GM19351 (cell line): ENCODE results near the gene LST1.
A peak's percentile ranks its signal among the peaks of the same experiment; 100 is the strongest.

Experiments
- ATAC-seq: cut with Tn5 transposase; IDR thresholded peaks from one replicate; pipeline ENCODE4 v1.9.1; 2021; ENCODE audit warnings: mild to moderate bottlenecking, moderate library complexity; ENCODE audit not compliant: unreplicated experiment

Gene LST1

DNA sequence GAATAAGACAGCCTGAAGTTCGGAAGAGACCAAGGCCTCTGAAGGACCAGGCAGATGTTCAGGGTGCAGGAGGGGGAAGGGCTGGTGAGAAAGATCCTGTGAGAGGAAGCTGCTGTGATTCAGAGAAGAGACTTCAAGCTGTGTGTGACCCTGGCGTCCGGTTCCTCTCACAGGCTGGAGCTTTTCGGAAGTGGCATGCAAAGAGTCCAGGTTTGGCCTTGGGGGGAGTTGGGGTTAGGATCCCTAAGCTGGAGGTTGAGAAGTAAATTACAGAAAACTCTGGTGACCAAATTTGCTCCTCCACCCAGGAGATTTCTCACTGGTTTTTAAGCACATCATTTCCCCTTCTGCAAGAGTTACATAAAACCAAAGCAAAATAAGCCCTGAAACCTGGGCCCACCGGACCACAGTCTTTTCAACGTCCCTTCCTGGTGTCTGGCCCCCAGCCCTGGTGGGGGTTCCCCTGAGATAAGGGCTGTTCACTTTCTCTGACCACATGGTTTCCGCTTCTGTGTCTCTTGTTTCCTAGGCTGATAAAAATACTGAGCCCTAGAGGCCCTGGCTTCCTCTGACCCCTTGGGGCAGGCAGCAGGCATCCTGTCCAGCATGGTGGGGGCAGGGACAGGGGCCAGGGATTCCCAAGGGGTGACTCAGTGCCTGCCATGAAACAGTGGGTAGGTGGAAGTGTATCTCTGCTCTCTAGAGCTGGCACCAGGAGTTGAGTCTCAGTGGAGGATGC lies 25.9 kb upstream of the LST1 start:
- peak; percentile 55 for ATAC-seq

DNA sequence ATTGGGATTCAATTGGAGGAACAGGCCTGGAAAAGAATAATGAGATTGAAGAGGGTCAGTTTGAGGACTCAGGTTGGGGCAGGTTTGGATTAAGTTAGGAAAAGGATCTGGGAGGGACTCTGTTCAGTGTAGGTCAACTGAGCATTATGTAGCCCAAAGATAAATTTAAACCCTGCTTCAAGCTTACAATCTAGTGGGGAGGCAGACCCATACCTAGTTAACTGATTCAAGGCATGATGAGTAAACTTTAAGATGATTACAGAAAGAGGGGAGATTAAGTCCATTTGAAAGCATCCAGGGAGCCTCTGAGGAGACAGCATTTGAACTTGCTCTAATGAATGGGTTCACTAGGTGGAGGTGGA lies 25.4 kb upstream of the LST1 start:
- no peak for ATAC-seq

DNA sequence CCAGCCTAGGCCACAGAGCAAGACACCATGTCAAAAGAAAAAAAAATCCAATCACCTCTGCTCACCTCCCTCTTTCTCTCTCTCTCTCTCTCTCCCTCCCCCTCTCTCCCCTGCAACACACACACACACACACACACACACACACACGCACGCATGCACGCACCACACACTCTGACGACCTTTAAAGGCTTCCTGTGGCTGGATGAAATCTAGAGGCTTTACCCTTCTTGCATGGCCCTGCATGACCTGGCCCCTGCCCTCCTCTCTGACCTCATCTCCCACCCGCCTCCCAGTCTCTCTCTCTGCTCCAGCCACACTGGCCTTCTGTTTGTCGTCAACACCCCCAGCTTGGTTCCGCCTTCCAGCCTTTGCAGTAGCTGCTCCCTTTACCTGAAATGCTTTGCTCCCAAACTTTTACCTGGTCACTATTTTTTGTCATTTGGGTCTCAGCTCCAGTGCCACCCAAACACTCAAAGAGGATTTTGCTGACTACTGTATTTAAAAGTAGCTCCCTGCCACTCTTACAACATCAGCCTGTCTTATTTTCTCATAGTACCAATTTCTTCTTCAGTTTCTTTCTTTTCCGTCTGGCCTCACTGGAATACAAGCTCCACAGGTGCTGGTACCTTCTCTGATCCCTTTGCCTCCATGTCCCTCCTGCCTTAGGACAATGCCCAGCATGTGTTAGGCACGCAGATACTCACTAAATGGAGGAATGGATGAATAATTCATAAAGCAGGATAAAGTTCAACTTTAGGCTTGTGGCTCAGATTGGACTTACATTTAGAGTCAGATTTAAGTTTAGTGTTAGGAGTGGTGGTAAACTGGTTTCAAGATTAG lies 18.3 kb upstream of the LST1 start:
- no peak for ATAC-seq

DNA sequence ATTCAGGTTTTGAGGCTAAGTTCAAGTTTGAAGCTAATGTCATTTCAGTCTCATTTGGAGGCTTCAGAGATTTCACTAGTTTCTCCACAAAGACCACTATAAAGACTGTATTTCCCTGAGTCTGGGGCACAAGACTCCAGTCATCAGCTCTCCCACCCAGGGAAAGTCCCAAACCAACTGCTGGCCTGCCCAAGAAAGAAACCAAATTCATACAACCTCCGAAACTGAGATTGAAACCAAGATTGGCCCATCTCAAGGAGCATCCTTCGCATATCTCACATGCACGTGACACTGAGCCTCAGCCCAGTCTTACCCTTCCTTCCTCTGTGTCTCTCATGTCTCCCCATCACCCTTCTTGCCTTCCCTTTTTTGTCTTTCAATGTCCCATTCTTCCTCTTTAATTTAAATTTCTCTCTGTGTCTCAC lies 17.5 kb upstream of the LST1 start:
- ATAC-seq: peak; percentile 73

DNA sequence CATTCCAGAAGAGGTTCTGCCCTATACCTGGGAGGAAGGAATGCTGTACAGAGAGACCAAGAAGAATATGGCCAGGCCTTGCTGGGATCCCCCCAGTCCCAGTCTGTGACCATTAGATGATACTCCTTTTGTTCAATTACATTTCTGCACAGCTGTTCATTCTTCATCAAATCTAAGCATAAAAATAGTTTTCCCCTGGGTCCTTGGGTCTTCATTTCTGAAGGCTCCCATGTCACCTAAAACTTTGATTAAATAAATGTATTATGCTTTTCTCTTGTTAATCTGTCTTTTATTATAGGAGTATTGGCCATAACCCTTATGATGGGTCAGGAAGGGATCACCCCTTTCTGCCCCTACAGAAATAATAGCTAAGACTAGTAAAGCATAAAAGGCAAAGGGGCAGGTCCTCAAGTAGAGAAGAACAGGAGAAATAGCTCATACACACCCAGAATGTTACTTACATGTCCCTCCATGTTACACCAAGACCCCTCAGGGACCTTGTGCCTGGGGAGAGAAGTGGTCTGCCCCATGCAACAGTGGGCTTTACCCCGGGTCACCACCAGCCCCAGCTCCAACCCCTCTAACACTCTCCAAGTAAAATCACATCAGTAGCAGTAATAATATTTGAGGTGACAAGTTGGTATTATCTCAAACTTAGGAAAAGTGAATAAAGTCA lies 16.1 kb upstream of the LST1 start:
- ATAC-seq: no peak

DNA sequence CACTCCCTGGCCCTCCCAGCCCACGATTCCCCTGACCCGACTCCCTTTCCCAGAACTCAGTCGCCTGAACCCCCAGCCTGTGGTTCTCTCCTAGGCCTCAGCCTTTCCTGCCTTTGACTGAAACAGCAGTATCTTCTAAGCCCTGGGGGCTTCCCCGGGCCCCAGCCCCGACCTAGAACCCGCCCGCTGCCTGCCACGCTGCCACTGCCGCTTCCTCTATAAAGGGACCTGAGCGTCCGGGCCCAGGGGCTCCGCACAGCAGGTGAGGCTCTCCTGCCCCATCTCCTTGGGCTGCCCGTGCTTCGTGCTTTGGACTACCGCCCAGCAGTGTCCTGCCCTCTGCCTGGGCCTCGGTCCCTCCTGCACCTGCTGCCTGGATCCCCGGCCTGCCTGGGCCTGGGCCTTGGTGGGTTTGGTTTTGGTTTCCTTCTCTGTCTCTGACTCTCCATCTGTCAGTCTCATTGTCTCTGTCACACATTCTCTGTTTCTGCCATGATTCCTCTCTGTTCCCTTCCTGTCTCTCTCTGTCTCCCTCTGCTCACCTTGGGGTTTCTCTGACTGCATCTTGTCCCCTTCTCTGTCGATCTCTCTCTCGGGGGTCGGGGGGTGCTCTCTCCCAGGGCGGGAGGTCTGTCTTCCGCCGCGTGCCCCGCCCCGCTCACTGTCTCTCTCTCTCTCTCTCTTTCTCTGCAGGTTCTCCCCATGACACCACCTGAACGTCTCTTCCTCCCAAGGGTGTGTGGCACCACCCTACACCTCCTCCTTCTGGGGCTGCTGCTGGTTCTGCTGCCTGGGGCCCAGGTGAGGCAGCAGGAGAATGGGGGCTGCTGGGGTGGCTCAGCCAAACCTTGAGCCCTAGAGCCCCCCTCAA lies 13.8 kb upstream of the LST1 start, which contains the start of gene LTA:
TSS of gene LTA (plus strand) at position 249 of the 871 bp plus-strand sequence. CDS start at position 703, 454 bp downstream.
- ATAC-seq: peak; percentile 39

DNA sequence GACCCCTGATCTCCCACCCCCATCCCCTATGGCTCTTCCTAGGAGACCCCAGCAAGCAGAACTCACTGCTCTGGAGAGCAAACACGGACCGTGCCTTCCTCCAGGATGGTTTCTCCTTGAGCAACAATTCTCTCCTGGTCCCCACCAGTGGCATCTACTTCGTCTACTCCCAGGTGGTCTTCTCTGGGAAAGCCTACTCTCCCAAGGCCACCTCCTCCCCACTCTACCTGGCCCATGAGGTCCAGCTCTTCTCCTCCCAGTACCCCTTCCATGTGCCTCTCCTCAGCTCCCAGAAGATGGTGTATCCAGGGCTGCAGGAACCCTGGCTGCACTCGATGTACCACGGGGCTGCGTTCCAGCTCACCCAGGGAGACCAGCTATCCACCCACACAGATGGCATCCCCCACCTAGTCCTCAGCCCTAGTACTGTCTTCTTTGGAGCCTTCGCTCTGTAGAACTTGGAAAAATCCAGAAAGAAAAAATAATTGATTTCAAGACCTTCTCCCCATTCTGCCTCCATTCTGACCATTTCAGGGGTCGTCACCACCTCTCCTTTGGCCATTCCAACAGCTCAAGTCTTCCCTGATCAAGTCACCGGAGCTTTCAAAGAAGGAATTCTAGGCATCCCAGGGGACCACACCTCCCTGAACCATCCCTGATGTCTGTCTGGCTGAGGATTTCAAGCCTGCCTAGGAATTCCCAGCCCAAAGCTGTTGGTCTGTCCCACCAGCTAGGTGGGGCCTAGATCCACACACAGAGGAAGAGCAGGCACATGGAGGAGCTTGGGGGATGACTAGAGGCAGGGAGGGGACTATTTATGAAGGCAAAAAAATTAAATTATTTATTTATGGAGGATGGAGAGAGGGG lies 12.6 kb upstream of the LST1 start:
- ATAC-seq: no peak

DNA sequence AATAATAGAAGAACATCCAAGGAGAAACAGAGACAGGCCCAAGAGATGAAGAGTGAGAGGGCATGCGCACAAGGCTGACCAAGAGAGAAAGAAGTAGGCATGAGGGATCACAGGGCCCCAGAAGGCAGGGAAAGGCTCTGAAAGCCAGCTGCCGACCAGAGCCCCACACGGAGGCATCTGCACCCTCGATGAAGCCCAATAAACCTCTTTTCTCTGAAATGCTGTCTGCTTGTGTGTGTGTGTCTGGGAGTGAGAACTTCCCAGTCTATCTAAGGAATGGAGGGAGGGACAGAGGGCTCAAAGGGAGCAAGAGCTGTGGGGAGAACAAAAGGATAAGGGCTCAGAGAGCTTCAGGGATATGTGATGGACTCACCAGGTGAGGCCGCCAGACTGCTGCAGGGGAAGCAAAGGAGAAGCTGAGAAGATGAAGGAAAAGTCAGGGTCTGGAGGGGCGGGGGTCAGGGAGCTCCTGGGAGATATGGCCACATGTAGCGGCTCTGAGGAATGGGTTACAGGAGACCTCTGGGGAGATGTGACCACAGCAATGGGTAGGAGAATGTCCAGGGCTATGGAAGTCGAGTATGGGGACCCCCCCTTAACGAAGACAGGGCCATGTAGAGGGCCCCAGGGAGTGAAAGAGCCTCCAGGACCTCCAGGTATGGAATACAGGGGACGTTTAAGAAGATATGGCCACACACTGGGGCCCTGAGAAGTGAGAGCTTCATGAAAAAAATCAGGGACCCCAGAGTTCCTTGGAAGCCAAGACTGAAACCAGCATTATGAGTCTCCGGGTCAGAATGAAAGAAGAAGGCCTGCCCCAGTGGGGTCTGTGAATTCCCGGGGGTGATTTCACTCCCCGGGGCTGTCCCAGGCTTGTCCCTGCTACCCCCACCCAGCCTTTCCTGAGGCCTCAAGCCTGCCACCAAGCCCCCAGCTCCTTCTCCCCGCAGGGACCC lies 11.7 kb upstream of the LST1 start:
- ATAC-seq: no peak

DNA sequence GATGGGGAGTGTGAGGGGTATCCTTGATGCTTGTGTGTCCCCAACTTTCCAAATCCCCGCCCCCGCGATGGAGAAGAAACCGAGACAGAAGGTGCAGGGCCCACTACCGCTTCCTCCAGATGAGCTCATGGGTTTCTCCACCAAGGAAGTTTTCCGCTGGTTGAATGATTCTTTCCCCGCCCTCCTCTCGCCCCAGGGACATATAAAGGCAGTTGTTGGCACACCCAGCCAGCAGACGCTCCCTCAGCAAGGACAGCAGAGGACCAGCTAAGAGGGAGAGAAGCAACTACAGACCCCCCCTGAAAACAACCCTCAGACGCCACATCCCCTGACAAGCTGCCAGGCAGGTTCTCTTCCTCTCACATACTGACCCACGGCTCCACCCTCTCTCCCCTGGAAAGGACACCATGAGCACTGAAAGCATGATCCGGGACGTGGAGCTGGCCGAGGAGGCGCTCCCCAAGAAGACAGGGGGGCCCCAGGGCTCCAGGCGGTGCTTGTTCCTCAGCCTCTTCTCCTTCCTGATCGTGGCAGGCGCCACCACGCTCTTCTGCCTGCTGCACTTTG lies 10.7 kb upstream of the LST1 start, which contains the start of gene TNF:
TSS of gene TNF (plus strand) at position 231 of the 567 bp plus-strand sequence. CDS start at position 408, 177 bp downstream.
- ATAC-seq: no peak

DNA sequence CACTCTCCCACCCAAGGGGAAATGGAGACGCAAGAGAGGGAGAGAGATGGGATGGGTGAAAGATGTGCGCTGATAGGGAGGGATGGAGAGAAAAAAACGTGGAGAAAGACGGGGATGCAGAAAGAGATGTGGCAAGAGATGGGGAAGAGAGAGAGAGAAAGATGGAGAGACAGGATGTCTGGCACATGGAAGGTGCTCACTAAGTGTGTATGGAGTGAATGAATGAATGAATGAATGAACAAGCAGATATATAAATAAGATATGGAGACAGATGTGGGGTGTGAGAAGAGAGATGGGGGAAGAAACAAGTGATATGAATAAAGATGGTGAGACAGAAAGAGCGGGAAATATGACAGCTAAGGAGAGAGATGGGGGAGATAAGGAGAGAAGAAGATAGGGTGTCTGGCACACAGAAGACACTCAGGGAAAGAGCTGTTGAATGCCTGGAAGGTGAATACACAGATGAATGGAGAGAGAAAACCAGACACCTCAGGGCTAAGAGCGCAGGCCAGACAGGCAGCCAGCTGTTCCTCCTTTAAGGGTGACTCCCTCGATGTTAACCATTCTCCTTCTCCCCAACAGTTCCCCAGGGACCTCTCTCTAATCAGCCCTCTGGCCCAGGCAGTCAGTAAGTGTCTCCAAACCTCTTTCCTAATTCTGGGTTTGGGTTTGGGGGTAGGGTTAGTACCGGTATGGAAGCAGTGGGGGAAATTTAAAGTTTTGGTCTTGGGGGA lies 10.0 kb upstream of the LST1 start:
- no peak for ATAC-seq

DNA sequence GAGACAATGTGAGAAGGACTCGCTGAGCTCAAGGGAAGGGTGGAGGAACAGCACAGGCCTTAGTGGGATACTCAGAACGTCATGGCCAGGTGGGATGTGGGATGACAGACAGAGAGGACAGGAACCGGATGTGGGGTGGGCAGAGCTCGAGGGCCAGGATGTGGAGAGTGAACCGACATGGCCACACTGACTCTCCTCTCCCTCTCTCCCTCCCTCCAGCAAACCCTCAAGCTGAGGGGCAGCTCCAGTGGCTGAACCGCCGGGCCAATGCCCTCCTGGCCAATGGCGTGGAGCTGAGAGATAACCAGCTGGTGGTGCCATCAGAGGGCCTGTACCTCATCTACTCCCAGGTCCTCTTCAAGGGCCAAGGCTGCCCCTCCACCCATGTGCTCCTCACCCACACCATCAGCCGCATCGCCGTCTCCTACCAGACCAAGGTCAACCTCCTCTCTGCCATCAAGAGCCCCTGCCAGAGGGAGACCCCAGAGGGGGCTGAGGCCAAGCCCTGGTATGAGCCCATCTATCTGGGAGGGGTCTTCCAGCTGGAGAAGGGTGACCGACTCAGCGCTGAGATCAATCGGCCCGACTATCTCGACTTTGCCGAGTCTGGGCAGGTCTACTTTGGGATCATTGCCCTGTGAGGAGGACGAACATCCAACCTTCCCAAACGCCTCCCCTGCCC lies 9.0 kb upstream of the LST1 start:
- ATAC-seq: no peak

DNA sequence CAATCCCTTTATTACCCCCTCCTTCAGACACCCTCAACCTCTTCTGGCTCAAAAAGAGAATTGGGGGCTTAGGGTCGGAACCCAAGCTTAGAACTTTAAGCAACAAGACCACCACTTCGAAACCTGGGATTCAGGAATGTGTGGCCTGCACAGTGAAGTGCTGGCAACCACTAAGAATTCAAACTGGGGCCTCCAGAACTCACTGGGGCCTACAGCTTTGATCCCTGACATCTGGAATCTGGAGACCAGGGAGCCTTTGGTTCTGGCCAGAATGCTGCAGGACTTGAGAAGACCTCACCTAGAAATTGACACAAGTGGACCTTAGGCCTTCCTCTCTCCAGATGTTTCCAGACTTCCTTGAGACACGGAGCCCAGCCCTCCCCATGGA lies 8.5 kb upstream of the LST1 start:
- no peak for ATAC-seq

DNA sequence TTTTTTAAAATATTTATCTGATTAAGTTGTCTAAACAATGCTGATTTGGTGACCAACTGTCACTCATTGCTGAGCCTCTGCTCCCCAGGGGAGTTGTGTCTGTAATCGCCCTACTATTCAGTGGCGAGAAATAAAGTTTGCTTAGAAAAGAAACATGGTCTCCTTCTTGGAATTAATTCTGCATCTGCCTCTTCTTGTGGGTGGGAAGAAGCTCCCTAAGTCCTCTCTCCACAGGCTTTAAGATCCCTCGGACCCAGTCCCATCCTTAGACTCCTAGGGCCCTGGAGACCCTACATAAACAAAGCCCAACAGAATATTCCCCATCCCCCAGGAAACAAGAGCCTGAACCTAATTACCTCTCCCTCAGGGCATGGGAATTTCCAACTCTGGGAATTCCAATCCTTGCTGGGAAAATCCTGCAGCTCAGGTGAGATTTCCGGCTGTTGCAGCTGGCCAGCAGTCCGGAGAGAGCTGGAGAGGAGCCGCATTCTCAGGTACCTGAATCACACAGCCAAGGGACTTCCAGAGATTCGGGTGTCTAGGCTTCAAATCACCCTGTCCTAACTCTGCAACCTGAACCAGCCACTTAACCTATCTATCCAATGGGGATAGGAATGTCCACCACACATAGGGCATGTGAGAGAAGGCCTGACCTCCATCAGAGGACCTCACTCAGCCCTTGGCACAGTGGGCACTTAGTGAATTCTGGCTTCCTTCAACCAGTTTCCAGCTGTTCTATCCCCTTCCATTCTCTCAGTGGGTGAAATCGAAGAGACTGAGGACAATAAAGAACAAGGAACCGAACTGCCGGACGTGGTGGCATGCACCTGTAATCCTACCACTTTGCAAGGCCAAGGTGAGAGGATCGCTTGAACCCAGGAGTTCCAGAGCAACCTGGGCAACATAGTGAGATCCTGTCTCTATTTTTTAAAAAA lies 7.6 kb upstream of the LST1 start:
- ATAC-seq: no peak

DNA sequence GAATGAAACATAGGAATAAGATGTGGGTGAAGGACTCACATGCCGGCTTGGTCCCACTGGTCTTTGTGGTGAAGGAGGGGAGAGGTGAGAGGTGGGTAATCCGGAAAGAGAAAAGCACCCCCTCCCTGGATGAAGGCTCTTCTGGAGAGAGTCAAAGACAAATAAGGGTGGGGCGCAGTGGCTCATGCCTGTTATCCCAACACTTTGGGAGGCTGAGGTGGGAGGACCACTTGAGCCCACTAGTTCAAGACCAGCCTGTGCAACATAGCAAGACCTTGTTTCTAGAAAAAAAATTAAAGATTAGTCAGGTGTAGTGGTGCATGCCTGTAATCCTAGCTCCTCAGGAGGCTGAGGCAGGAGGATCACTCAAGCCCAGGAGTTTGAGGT lies 7.0 kb upstream of the LST1 start:
- ATAC-seq: no peak

DNA sequence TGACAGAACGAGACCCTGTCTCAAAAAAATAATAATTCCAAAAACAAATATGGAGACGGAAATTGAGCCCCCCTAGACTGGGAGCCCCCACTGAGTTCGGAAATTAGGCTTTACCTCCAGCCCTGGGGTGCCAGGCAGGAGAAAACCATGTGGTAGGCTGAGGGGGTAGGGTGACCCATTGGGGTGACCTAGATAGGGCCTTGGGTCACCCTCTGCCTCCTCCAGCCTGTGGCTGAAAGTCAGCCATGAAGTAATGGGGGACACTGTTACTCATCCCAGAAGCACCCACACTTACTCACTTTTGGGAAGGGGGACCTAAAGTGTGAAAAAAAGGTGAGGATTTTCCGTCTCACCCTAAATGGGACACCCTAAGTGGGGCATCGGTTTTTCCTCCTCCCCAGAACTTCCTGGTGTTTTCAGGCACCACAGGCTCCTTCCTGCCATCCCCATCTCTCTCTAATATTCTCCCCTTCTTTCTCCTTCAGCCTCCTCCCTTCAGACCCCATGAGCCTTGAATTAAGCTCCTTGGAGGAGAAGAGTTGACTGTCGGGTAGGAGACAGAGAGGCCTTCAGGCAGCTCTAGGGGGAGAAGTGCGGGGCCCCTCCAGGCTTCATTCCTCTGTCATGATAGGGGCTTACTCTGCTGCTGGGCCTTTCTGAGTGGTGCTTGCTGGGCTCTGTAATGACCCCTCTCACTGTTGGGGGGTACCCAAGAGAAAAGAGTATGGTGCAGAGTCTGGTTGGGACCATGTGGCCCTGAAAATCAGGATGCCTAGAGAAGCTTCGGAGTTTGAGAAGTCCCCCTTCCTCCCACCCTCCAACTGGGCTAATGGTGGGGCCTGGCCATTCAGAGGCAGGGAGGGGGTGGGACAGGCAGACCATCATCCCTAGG lies 6.3 kb upstream of the LST1 start:
- ATAC-seq: no peak
